DMS 273 (cell line): ENCODE data around the gene HS1BP3.

Experiments used
- DNase-seq: peaks from one replicate; lab custom pipeline; 2025; ENCODE audit not compliant: unreplicated experiment; lab: John Stamatoyannopoulos, UW

Gene HS1BP3

GRCh38 chr2:20631617-20632307 lies 19.1 kb downstream of the HS1BP3 start:
- no peak for DNase-seq

- DNase-seq: no peak
Measured at GRCh38 chr2:20630967-20631366, 19.9 kb downstream of the HS1BP3 start.

- peak; percentile 78 for DNase-seq
Measured at GRCh38 chr2:20629581-20630171, 21.2 kb downstream of the HS1BP3 start.

- no peak for DNase-seq
Measured at GRCh38 chr2:20629181-20629580, 21.7 kb downstream of the HS1BP3 start.

- DNase-seq: no peak
Measured at GRCh38 chr2:20627712-20628380, 23.1 kb downstream of the HS1BP3 start.

GRCh38 chr2:20626698-20627513 lies 24.0 kb downstream of the HS1BP3 start:
- no peak for DNase-seq

- DNase-seq: no peak
Measured at GRCh38 chr2:20626392-20626697, 24.6 kb downstream of the HS1BP3 start.

- DNase-seq: no peak
Measured at GRCh38 chr2:20625491-20626391, 25.2 kb downstream of the HS1BP3 start.

GRCh38 chr2:20624884-20625485 lies 25.9 kb downstream of the HS1BP3 start:
- DNase-seq: no peak

- DNase-seq: no peak
Measured at GRCh38 chr2:20624156-20624883, 26.6 kb downstream of the HS1BP3 start.

- DNase-seq: no peak
Measured at GRCh38 chr2:20623741-20624155, 27.1 kb downstream of the HS1BP3 start.

- no peak for DNase-seq
Measured at GRCh38 chr2:20623241-20623640, 27.7 kb downstream of the HS1BP3 start.

- DNase-seq: peak; percentile 50
Measured at GRCh38 chr2:20622731-20623130, 28.2 kb downstream of the HS1BP3 start.

- DNase-seq: no peak
Measured at GRCh38 chr2:20622296-20622686, 28.6 kb downstream of the HS1BP3 start.

GRCh38 chr2:20621366-20622295 lies 29.3 kb downstream of the HS1BP3 start:
- no peak for DNase-seq

GRCh38 chr2:20620696-20621365 lies 30.1 kb downstream of the HS1BP3 start:
- DNase-seq: no peak

- no peak for DNase-seq
Measured at GRCh38 chr2:20620271-20620681, 30.6 kb downstream of the HS1BP3 start.

GRCh38 chr2:20619624-20620024 lies 31.3 kb downstream of the HS1BP3 start:
- no peak for DNase-seq
